MCF 10A (cell line): Measurements from ENCODE around the gene GXYLT1. TPM values are rescaled to one million over a fixed set of nuclear protein-coding genes. Genes with fewer than 3 reads are reported as not detected.

Experiments used
- BruUV-seq: library from RNA; stranded (reverse); fragments of 400-500 nt; replicated peaks from 2 replicates; lab custom pipeline; 2021; lab: Mats Ljungman, UMichigan
- CTCF ChIA-PET: fragments of 300-600 bp; sonication (Branson Sonifier 250); formaldehyde crosslinking; extraction: SDS; loops from one replicate; lab custom pipeline; 2021; ENCODE audit warnings: antibody characterized with exemption, inconsistent platforms; lab: Yijun Ruan, JAX
- POLR2A ChIA-PET: fragments of 300-600, 350-650 bp; sonication (Branson Sonifier 250); formaldehyde crosslinking; extraction: SDS; loops from one replicate; lab custom pipeline; 2020; ENCODE audit warnings: antibody characterized with exemption, inconsistent platforms; lab: Yijun Ruan, JAX
- DNase-seq: peaks from one replicate; pipeline ENCODE4 v3.0.0-alpha.2; 2018; ENCODE audit not compliant: unreplicated experiment
- H3K27ac Mint-ChIP-seq: one replicate; pipeline ENCODE4 v1.8.0; 2022; ENCODE audit warnings: mild to moderate bottlenecking, low read depth, mixed read lengths; ENCODE audit not compliant: unreplicated experiment
- H3K27me3 Mint-ChIP-seq: one replicate; pipeline ENCODE4 v1.8.0; 2022; ENCODE audit warnings: mixed read lengths; ENCODE audit not compliant: insufficient read depth, unreplicated experiment
- H3K36me3 Mint-ChIP-seq: one replicate; pipeline ENCODE4 v1.8.0; 2022; ENCODE audit warnings: mild to moderate bottlenecking, moderate library complexity, mixed read lengths; ENCODE audit not compliant: insufficient read depth, unreplicated experiment
- H3K4me1 Mint-ChIP-seq: one replicate; pipeline ENCODE4 v1.8.0; 2022; ENCODE audit warnings: mixed read lengths; ENCODE audit not compliant: insufficient read depth, unreplicated experiment
- H3K4me3 Mint-ChIP-seq: one replicate; pipeline ENCODE4 v1.8.0; 2022; ENCODE audit warnings: mild to moderate bottlenecking, moderate library complexity, mixed read lengths; ENCODE audit not compliant: unreplicated experiment
- H3K9me3 Mint-ChIP-seq: one replicate; pipeline ENCODE4 v1.8.0; 2022; ENCODE audit warnings: mixed read lengths; ENCODE audit not compliant: unreplicated experiment
- intact Hi-C: fragments of 100-400 bp; cut with micrococcal nuclease; formaldehyde crosslinking; loops from 2 replicates; pipeline ENCODE4 v1.14.1; 2022
- total RNA-seq: library from RNA; stranded (reverse); gene quantifications from 2 replicates; pipeline ENCODE4 v1.2.3, GENCODE V29; 2022
- TF ChIP-seq, protein P1 (sequence below): fragments of 200-600 bp; IDR thresholded peaks from one replicate; pipeline ENCODE4 v1.8.0; 2022; ENCODE audit warnings: antibody characterized with exemption, mild to moderate bottlenecking; ENCODE audit not compliant: unreplicated experiment

GXYLT1 gene
- total RNA-seq, 1 experiment from 2014 or later = 12.4 TPM

DNA sequence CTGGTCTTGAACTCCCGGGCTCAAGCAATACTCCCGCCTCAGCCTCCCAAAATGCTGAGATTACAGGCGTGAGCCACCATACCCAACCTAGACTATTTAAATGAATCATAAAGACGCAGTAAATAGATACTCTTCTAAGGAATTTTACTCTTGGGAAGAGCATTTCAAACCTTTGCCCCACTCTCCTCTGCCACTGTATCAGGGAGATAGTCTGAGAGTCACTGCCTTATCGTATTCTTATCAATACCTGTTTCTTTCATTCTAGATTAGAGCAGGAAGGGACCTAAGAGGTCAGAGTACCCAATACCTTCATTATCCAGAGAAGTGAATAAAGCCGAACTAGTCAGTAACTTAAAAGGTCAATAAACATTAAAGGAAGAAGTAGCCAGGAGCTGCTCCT, 15.8 kb downstream of the GXYLT1 start:
- ChIA-PET CTCF (interaction anchor here (0.6 to 2.9 kb wide), 9 partner anchors 9 to 1244 kb away, joined by 3 to 36 read pairs (median 5); no protein-coding TSS in a partner anchor), POLR2A (interaction anchor here (1.1 kb wide), 1 partner anchor 253 kb away, joined by 3 read pairs; no protein-coding TSS in a partner anchor)
- Mint-ChIP-seq H3K36me3 (no peaks in the 10 kb centered on the region), H3K4me1 (peaks cover 21% of the 10 kb centered on the region), H3K4me3 (no peak overlapping the region), H3K27ac (no peak overlapping the region), H3K27me3 (no peaks in the 10 kb centered on the region), H3K9me3 (no peaks in the 10 kb centered on the region)
- no peak for DNase-seq
- intact Hi-C loops = loop anchor here (1.0 to 5.0 kb wide), 4 partner anchors 203 to 1153 kb away; no protein-coding TSS in a partner anchor
- TF ChIP-seq, protein P1, sequence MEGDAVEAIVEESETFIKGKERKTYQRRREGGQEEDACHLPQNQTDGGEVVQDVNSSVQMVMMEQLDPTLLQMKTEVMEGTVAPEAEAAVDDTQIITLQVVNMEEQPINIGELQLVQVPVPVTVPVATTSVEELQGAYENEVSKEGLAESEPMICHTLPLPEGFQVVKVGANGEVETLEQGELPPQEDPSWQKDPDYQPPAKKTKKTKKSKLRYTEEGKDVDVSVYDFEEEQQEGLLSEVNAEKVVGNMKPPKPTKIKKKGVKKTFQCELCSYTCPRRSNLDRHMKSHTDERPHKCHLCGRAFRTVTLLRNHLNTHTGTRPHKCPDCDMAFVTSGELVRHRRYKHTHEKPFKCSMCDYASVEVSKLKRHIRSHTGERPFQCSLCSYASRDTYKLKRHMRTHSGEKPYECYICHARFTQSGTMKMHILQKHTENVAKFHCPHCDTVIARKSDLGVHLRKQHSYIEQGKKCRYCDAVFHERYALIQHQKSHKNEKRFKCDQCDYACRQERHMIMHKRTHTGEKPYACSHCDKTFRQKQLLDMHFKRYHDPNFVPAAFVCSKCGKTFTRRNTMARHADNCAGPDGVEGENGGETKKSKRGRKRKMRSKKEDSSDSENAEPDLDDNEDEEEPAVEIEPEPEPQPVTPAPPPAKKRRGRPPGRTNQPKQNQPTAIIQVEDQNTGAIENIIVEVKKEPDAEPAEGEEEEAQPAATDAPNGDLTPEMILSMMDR = no peak
- no TSS peak for BruUV-seq

DNA sequence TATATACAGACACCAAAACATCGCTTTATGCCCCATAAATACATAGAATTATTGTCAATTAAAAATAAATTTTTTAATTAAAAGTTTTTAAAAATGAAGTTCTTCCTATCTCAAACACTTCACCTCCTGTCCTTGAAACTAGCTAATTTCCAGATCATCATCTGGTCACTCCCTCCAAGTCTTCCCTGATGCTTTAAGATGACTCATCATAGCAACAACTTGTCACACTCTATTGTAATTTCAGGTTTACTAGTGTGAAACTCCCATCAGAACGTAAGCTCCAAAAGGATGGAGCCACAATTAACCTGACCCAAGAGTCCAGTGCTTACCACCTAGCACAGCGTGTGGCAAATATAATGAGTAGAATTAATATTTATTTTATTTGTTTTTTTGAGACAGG, 16.3 kb downstream of the GXYLT1 start:
- intact Hi-C loops = loop anchor here (5.0 kb wide), 2 partner anchors 354 to 1154 kb away; no protein-coding TSS in a partner anchor
- H3K27me3 Mint-ChIP-seq = no peaks in the 10 kb centered on the region

DNA sequence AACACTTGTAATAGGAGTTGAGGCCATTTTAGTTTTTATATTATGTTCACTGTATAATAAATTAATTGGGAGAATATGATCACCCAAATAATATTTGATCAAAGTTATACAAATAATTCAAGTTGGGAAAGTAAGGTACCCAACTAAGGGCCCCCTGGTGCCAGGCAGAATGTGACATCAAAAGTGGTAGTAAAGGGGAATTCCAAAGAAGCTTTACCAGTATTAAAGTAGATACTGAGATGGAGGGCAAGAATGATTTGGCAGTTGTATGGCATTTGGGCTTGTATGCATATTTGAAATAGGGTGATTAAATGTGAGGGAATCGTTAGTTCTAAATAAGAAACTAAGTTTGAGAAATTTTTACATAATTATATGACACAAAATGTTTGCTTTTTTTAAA, 17.7 kb downstream of the GXYLT1 start:
- no peaks in the 10 kb centered on the region for H3K36me3 Mint-ChIP-seq
- no TSS peak for BruUV-seq
- TF ChIP-seq, protein P1 = no peak
- no peak overlapping the region for H3K4me3 Mint-ChIP-seq
- DNase-seq = no peak
- intact Hi-C loops = loop anchor here (5.0 kb wide), 2 partner anchors 355 to 1155 kb away; no protein-coding TSS in a partner anchor
- H3K4me1 Mint-ChIP-seq = peaks cover 21% of the 10 kb centered on the region
- H3K27me3 Mint-ChIP-seq = no peaks in the 10 kb centered on the region
- CTCF ChIA-PET = interaction anchor here (2.9 to 3.7 kb wide), 2 partner anchors 205 to 245 kb away, joined by 19 to 33 read pairs; no protein-coding TSS in a partner anchor
- POLR2A ChIA-PET = no interaction called here
- no peak overlapping the region for H3K27ac Mint-ChIP-seq
- H3K9me3 Mint-ChIP-seq = no peaks in the 10 kb centered on the region

More for the DNA sequence above, 16.3 kb downstream of the GXYLT1 start:
- Mint-ChIP-seq H3K4me3 (no peak overlapping the region), H3K9me3 (no peaks in the 10 kb centered on the region), H3K36me3 (no peaks in the 10 kb centered on the region), H3K27ac (no peak overlapping the region), H3K4me1 (peaks cover 21% of the 10 kb centered on the region)
- TF ChIP-seq, protein P1 = no peak
- ChIA-PET CTCF (interaction anchor here (0.6 to 2.9 kb wide), 9 partner anchors 9 to 1155 kb away, joined by 3 to 36 read pairs (median 5); no protein-coding TSS in a partner anchor), POLR2A (interaction anchor here (1.1 kb wide), 1 partner anchor 254 kb away, joined by 3 read pairs; no protein-coding TSS in a partner anchor)
- TSS peak; percentile 18 for BruUV-seq
- peak; percentile 34 for DNase-seq

DNA sequence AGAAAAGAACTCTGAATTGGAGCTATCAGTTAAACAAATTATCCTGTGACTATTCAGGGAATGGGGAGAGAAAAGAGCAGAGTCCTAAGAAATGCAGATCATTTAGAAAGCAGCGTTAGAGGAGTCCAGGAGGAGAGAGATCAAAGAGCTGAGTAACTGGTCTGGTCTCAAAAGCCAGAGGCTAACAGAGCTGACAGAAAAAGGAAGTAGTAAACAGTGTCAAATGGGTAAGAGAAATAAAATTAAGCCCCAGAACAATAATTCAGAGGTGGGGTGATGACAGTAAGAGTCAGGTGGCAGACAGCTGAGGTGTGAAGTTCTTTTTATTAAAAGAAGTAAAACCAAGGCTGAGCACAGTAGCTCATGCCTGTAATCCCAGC, 19.3 kb downstream of the GXYLT1 start:
- CTCF ChIA-PET = interaction anchor here (1.0 to 3.7 kb wide), 2 partner anchors 195 to 246 kb away, joined by 3 to 19 read pairs; no protein-coding TSS in a partner anchor
- TF ChIP-seq, protein P1 = no peak
- no peaks in the 10 kb centered on the region for H3K36me3 Mint-ChIP-seq
- H3K4me3 Mint-ChIP-seq = no peak overlapping the region
- no peaks in the 10 kb centered on the region for H3K27me3 Mint-ChIP-seq
- POLR2A ChIA-PET = interaction anchor here (0.5 kb wide), 1 partner anchor 292 kb away, joined by 3 read pairs; no protein-coding TSS in a partner anchor
- no TSS peak for BruUV-seq
- DNase-seq = no peak
- H3K9me3 Mint-ChIP-seq = no peaks in the 10 kb centered on the region
- intact Hi-C loops = loop anchor here (5.0 kb wide), 2 partner anchors 357 to 1157 kb away; no protein-coding TSS in a partner anchor
- no peak overlapping the region for H3K27ac Mint-ChIP-seq
- peaks cover 11% of the 10 kb centered on the region for H3K4me1 Mint-ChIP-seq
